Right atrium auricular region (tissue), 2 donors: Measurements from ENCODE around the gene SDSL. TPM values are rescaled to one million over a fixed set of nuclear protein-coding genes. Genes with fewer than 3 reads are reported as not detected.

ENCODE experiments used
- DNase-seq: peaks from one replicate; pipeline ENCODE4 v3.0.0-alpha.2; 2019; ENCODE audit warnings: low spot score
- H3K27ac ChIP-seq, 2 donors: fragments of 200-600 bp; sonication (generic); 1 replicate in 1 of 2; 2 replicates in 1 of 2; pipeline ENCODE4 v1.5.1; 2016 to 2019
- H3K27me3 ChIP-seq, 2 donors: fragments of 200-600 bp; sonication (generic); one replicate each; pipeline versions ENCODE4 v1.5.1 to v1.6.0; 2017 to 2019
- H3K36me3 ChIP-seq: fragments of 200-600 bp; sonication (generic); one replicate; pipeline ENCODE4 v1.5.1; 2016
- H3K4me1 ChIP-seq, 2 donors: fragments of 200-600 bp; sonication (generic); one replicate each; pipeline versions ENCODE4 v1.5.1 to v1.6.0; 2017 to 2019
- H3K4me3 ChIP-seq, 2 donors: fragments of 200-600 bp; sonication (generic); 1 replicate in 1 of 2; 2 replicates in 1 of 2; pipeline ENCODE4 v1.5.1; 2017 to 2019; ENCODE audit warnings: mild to moderate bottlenecking in 1 of 2, moderate library complexity in 1 of 2
- H3K9me3 ChIP-seq, 2 donors: fragments of 200-600 bp; sonication (generic); one replicate each; pipeline ENCODE4 v1.5.1; 2019
- CTCF ChIP-seq, 2 donors: fragments of 200-600 bp; sonication (generic); IDR thresholded peaks; one replicate each; pipeline ENCODE4 v1.5.1; 2019; ENCODE audit warnings: antibody characterized with exemption in 2 of 2
- total RNA-seq, 2 donors: library from RNA; depleted of rRNA; stranded (reverse); fragments of >200 nt; gene quantifications; one replicate each; pipeline ENCODE4 v1.1.0, GENCODE V29; 2016

Gene SDSL
- total RNA-seq, 2 donors from 2014 or later = 2.8 to 5.5 TPM

- DNase-seq = no peak
- H3K4me3 ChIP-seq = no peak overlapping the region
Observed at GRCh38 chr12:113396828-113397496, 25.2 kb upstream of the SDSL start.

DNA sequence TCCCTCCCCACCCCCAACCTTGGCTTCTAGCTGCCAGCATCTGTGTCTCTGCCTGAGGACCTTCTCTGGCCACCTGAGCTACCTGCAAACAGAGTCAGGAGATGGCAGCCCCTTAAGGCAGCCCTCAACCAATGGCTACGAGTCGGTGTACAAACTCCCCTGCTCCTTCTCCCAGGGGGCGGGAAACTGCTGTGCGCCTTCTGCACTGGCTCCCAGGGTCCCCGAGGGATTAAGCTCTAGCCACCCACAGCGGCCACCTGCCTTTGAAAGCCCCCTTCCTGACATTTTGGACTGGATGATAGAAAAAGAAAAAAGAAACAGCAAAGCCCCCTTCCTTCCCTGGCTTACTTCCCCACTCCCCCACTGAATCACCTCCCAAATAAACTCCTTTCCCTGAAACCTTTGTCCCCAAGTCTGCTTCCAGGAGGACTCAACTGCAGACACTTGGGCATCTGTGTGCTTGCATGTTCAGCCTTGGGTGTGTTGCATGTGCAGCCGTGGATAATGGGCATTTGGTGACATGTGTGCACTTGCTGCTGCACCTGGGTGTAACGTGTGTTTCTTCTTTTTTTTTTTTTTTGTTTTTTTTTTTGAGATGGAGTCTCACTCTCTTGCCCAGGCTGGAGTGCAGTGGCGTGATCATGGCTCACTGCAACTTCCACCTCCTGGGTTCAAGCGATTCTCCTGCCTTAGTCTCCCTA is 24.5 kb upstream of the SDSL start:
- H3K4me3 ChIP-seq = no peak overlapping the region
- TF ChIP-seq CTCF (IDR thresholded peaks at IDR 0.05) = no peak
- H3K4me1 ChIP-seq = no peaks in the 10 kb centered on the region
- no peaks in the 10 kb centered on the region for H3K9me3 ChIP-seq
- H3K27ac ChIP-seq = no peak overlapping the region
- no peak for DNase-seq
- no peaks in the 10 kb centered on the region for H3K27me3 ChIP-seq
- H3K36me3 ChIP-seq = no peaks in the 10 kb centered on the region

More at GRCh38 chr12:113396828-113397496, 25.2 kb upstream of the SDSL start:
- no peaks in the 10 kb centered on the region for H3K9me3 ChIP-seq
- no peak for TF ChIP-seq CTCF (IDR thresholded peaks at IDR 0.05)
- no peaks in the 10 kb centered on the region for H3K36me3 ChIP-seq
- H3K4me1 ChIP-seq = no peaks in the 10 kb centered on the region
- no peaks in the 10 kb centered on the region for H3K27me3 ChIP-seq
- H3K27ac ChIP-seq = no peak overlapping the region

- DNase-seq = no peak
- Histone ChIP-seq H3K4me3 (no peak overlapping the region), H3K9me3 (no peaks in the 10 kb centered on the region), H3K27me3 (no peaks in the 10 kb centered on the region), H3K4me1 (peaks cover 0 to 2% of the 10 kb centered on the region in 2 donors), H3K27ac (no peak overlapping the region), H3K36me3 (no peaks in the 10 kb centered on the region)
- no peak for TF ChIP-seq CTCF (IDR thresholded peaks at IDR 0.05)
Observed at GRCh38 chr12:113398346-113399290, 23.6 kb upstream of the SDSL start.

DNA sequence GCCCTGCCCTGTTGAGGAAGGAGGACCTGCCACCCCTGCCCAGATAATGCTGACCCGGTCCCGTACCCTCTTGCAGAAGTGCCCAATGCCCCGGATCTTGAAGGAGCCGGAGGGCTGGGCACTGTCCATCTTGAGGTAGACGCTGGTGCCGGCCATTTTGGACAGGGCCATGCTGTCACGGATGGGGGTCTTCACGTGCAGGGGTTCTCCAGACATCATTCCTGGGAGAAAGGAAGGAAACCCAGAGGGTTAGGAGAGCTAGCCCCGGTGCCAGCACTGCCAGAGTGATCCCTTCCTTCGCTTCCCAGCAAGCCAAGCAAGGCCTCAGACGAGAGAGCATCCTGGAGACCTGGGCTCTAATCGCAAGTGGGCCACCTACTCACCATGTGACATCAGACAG is 22.7 kb upstream of the SDSL start:
- Histone ChIP-seq H3K9me3 (no peaks in the 10 kb centered on the region), H3K27ac (no peak overlapping the region), H3K36me3 (no peaks in the 10 kb centered on the region), H3K4me1 (peaks cover 0 to 4% of the 10 kb centered on the region in 2 donors), H3K4me3 (no peak overlapping the region), H3K27me3 (no peaks in the 10 kb centered on the region)
- no peak for DNase-seq
- TF ChIP-seq CTCF (IDR thresholded peaks at IDR 0.05) = no peak

- peaks cover 0 to 4% of the 10 kb centered on the region in 2 donors for H3K4me1 ChIP-seq
- no peak for TF ChIP-seq CTCF (IDR thresholded peaks at IDR 0.05)
- H3K36me3 ChIP-seq = no peaks in the 10 kb centered on the region
- H3K27me3 ChIP-seq = no peaks in the 10 kb centered on the region
- no peak for DNase-seq
- no peaks in the 10 kb centered on the region for H3K9me3 ChIP-seq
- no peak overlapping the region for H3K4me3 ChIP-seq
- no peak overlapping the region for H3K27ac ChIP-seq
Observed at GRCh38 chr12:113400362-113400761, 21.8 kb upstream of the SDSL start.
